Fibroblast of gingiva (primary cell): Measurements from ENCODE around the gene PRH2.

Source experiments
- DNase-seq: peaks from one replicate; pipeline ENCODE4 v3.0.0-alpha.2; 2011; ENCODE audit warnings: low read depth

Gene PRH2

GRCh38 chr12:10928746-10929286 is at the start of gene PRH2:
Gene PRH2, plus strand, starts transcription at chr12:10929236. Its CDS starts 38 bp downstream, at chr12:10929274.
- DNase-seq, result no peak

GRCh38 chr12:10884086-10884725 is 44.8 kb upstream of the PRH2 start, which contains the start of gene PRH1:
Gene PRH1, minus strand, starts transcription at chr12:10884255. Its CDS starts 38 bp downstream, at chr12:10884217.
- DNase-seq, result no peak

- no peak for DNase-seq
Observed at GRCh38 chr12:10889226-10889625, 39.8 kb upstream of the PRH2 start.

GRCh38 chr12:10891937-10892336 is 37.1 kb upstream of the PRH2 start:
- no peak for DNase-seq

- no peak for DNase-seq
Observed at GRCh38 chr12:10896854-10897253, 32.2 kb upstream of the PRH2 start.

- DNase-seq, result no peak
Observed at GRCh38 chr12:10900530-10900929, 28.5 kb upstream of the PRH2 start.

- no peak for DNase-seq
Observed at GRCh38 chr12:10900972-10901371, 28.1 kb upstream of the PRH2 start.

GRCh38 chr12:10901427-10901826 is 27.6 kb upstream of the PRH2 start:
- DNase-seq, result no peak

GRCh38 chr12:10904686-10905085 is 24.4 kb upstream of the PRH2 start:
- DNase-seq, result no peak

- no peak for DNase-seq
Observed at GRCh38 chr12:10909462-10909861, 19.6 kb upstream of the PRH2 start, which contains the start of gene TAS2R13. Gene TAS2R13, minus strand, starts transcription at chr12:10909562. Its CDS starts 264 bp downstream, at chr12:10909298.

- no peak for DNase-seq
Observed at GRCh38 chr12:10910380-10910779, 18.7 kb upstream of the PRH2 start.

GRCh38 chr12:10919809-10920208 is 9.2 kb upstream of the PRH2 start:
- DNase-seq, result no peak

GRCh38 chr12:10926269-10926668 is 2.8 kb upstream of the PRH2 start:
- no peak for DNase-seq

- no peak for DNase-seq
Observed at GRCh38 chr12:10936506-10936905, 7.5 kb downstream of the PRH2 start.

- DNase-seq, result no peak
Observed at GRCh38 chr12:10939163-10939562, 10.1 kb downstream of the PRH2 start, which contains the start of gene TAS2R14. Gene TAS2R14, minus strand, starts transcription at chr12:10939263. Its CDS starts 56 bp downstream, at chr12:10939207.

- peak; percentile 43 for DNase-seq
Observed at GRCh38 chr12:10940389-10940788, 11.4 kb downstream of the PRH2 start.

- no peak for DNase-seq
Observed at GRCh38 chr12:10941369-10941768, 12.3 kb downstream of the PRH2 start.

- no peak for DNase-seq
Observed at GRCh38 chr12:10941916-10942607, 13.0 kb downstream of the PRH2 start.

GRCh38 chr12:10943167-10943566 is 14.1 kb downstream of the PRH2 start:
- no peak for DNase-seq

- no peak for DNase-seq
Observed at GRCh38 chr12:10952645-10953044, 23.6 kb downstream of the PRH2 start.

GRCh38 chr12:10956085-10956484 is 27.0 kb downstream of the PRH2 start:
- DNase-seq, result no peak

GRCh38 chr12:10957741-10958140 is 28.7 kb downstream of the PRH2 start:
- no peak for DNase-seq

GRCh38 chr12:10959804-10960203 is 30.8 kb downstream of the PRH2 start:
- peak; percentile 17 for DNase-seq
